NCI-H1436 treated with DMSO at 0.1 percent for 48 hours (cell line): ENCODE measurements around the gene TRIB2.

Experiments used
- DNase-seq: peaks from one replicate; lab custom pipeline; 2025; lab: John Stamatoyannopoulos, UW

Gene TRIB2

GRCh38 chr2:12720754-12721378, 4.1 kb downstream of the TRIB2 start:
- no peak for DNase-seq

DNA sequence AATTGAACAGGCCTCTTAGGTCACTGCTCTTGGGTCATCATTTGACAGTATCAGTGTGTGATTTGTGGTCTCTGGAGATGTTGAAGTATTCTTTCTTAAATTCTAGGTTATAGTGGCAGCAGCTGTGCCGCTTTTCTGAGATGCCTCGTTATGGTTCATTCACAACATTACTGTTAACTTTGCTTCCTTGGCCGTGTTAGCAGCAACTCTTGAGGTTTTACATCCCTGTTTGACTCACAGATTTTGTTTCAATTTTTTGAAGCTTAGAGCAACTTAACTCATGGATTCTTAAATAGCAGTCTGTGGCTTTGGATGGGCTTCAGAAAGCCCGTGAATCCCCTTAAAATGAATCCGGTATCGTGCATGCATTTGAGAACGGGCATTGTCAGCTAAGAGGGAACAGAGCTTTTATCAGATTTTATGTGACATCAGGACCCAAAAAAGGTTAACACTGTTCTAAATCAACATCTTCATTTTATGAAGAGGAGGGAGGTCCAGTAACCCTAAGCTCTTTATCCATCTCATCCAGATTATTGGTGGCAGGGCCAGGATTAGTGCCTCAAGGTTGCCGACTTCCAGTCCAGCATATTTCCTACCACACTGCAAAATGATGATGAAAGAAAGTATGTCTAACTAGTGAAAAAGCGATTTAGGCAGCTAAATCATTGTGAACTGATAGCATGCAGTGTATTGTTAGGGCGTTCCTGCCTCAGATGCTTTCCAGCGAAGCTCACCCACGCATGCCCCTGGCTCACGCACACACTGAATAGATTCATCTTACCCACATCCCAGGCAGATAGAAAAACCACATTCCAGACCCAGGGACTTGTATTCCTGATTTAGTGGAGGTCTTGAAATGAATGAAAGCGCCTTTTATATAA, 5.1 kb downstream of the TRIB2 start:
- DNase-seq, result no peak

- DNase-seq, result no peak
Observed at GRCh38 chr2:12722447-12723316, 5.9 kb downstream of the TRIB2 start.

DNA sequence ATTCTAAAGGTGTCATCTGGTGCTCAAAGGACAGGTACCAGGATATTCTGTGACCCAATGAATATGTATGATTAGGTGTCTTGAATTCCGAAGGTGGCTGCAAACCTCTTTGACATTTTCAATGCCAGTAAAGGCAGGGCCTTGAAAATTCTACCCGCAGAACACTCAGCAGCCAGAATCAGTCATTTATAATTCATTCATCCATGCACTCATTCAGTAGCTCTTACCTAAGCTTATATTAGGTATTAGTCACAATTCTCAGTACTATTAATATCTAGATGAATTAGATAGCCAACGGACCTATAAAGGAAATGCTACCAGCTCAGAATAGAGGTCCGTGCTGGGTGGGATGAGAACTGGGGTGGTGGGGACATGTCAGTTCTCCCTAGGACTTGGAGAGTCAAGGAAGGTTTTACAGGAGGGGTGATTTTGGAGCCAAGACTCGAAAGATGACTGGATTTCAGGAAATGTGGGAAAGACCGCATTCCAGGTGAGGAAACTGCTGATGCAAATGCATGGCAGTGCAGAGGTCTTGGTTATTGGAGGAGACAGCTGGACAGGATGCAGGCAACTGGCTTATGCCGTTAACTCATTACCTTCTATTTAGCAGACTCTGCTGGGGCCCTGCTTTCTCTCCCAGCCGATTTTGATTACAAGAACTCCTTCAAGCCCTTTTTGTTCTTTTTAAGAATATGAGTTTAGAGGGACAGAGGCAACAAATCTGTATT, 7.2 kb downstream of the TRIB2 start:
- DNase-seq, result no peak

- no peak for DNase-seq
Observed at GRCh38 chr2:12725233-12726187, 8.8 kb downstream of the TRIB2 start.

GRCh38 chr2:12726271-12726670, 9.5 kb downstream of the TRIB2 start:
- no peak for DNase-seq

DNA sequence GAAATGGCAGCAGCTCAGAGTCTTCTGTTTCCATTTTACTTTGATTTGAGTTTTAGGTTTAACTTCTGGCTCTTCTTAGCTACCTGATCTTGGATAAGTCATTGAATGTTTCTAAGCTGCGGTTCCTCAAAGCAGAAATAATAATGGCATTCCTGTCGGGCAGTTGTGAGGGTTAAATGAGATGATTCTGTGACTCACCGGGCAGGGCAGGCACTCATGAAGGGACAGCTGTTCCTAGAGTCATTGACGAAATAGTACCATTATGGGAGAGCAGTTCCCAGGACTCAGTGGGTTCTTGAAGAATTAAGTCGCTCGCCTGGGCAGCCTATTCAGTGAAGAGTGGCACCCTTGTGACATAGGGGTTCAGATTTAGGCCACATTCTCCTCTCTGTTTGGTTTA, 10.3 kb downstream of the TRIB2 start:
- no peak for DNase-seq

- no peak for DNase-seq
Observed at GRCh38 chr2:12727641-12728040, 10.9 kb downstream of the TRIB2 start.

DNA sequence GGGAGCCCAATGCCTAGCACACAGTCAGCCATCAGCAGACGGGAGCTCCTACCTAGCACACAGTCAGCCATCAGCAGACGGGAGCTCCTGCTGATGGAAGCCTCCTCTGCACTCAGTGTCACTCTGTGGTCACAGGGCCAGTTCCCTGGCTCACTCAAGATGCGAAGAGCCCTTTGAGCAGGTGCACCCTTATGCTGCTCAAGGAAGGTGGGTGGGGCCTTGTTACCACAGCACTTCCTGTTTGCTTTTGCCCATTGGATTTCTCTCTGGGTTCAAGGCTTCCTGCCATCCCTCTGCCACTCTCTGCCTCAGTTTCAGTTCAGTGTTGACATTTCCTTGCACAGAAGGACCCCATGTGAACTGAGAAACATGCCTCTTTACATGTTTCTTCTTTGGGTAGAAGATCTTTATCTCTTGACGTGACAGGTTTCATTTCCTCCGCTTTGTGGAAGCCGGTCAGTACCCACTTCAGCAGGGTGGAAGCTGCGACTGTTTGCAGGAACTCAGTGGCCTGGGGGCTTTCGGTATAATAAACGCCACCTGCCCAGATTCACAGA, 11.6 kb downstream of the TRIB2 start:
- no peak for DNase-seq

DNA sequence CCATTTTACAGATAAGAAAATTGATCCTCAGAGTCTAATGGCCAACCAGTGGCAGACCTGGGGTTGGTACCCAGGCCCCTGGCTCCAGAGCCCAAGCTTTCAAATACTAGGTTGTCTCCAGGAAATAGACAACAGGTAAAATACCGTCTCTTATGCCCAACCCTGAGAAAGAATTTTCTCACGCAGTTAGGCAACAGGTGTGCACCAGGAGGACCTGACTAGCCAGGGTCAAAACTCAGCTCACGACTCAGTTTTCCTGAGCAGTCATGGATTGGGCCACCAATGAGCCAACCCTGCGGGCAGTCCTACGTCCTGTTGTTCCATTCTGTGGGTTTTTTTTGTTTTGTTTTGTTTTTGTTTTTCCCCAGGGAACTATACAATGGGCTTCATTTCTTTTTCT, 13.5 kb downstream of the TRIB2 start:
- DNase-seq, result no peak

DNA sequence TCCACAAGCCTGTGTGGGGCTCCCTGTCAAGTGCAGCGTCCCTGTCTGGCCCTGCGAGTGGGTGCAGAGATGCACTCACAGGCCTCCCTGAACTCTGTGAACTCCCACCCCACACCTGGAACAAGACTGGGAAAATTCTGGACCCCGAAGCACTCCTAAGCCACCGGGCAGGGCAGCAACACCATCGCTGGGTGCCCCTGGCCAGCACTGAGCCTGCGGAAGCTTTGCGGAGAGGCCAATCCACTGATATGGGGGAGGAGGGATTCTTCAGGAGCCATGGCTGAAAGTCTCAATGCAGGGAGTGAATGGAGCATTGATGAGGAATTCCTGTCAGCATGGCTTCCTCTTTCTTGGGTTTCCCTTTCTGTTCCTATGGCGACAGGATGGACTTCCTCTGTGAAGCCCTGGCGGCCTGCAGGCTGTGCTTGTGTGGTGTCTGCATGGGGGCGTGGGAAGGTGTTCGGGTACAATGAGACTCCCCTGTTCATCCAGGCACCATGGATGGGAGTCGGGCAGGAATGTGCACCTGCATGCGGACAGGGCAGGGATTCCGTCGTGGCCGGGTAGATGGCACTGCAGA, 15.1 kb downstream of the TRIB2 start:
- no peak for DNase-seq

- no peak for DNase-seq
Observed at GRCh38 chr2:12732651-12733050, 15.9 kb downstream of the TRIB2 start.

DNA sequence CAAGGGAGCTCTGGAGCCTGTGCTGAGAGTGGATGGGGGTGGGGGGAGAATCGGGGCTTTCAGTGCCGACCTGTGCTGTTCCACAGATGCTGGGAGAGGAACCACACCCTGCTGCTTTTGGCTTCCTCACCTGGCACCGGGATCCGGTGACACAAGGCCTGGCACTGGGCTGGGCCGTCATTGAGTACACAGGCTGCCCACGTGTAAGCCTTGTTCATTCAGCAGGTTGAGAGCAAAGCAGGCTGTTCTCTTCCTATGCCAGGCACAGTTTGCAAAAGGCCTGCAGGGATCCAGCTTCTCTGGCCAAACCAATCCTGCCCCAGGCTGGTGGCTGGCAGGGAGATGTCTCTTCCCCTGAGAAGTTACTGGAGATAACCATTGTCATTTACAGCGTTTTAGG, 17.1 kb downstream of the TRIB2 start:
- no peak for DNase-seq

- DNase-seq, result no peak
Observed at GRCh38 chr2:12734914-12735654, 18.3 kb downstream of the TRIB2 start.

DNA sequence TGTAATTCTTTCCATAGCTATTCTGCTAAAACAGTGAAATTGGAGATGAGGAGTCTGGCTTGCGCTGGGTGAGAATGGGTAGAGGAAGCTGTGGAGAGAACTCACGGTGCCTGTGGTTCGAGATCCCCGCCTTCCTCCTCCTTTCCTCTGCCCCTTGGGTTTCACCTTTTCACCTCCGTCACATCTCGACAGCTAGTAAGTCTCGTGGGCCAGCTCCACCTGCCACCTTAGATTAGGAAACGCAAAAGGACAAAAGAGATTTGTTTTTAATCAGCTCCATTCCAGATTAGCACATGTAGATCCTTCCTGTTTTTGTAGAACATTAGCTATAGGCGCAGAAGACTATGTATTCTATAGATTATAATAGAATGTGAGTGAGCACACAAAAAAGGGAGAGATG, 20.6 kb downstream of the TRIB2 start:
- no peak for DNase-seq

DNA sequence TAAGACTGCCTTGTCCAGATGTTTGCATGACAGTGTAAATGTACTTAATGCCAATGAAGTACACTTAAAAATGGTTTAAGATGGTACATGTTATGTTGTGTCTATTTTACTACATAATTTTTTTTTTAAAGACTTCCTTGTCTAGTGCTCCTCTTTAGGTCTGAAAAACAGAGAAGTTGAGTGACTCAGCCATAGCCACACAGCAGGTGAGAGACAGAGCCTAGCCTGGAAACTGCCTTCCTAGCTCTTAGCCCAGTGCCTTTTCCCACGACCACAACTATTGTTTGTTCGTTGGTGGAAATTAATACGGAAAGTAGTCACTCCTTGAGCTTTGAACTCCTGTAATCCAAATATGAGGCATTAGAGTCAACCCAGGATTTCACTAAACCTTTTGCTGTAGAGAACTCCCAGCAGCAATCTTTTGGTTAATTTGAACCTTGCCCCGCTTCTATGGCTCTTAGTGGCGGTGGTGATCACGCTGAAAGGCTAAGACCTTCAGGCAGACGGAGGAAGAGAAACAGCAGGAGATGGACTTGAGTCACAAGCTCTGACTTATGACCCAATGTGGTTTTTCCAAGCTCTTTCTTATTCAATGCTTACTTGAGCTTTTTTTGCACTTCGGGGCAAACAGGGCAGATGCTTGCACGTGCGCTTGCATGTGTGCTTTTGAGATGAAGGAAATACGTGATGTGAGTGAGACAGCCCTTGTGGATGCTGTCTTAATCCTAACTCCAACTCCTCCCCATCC, 21.2 kb downstream of the TRIB2 start:
- DNase-seq, result no peak

DNA sequence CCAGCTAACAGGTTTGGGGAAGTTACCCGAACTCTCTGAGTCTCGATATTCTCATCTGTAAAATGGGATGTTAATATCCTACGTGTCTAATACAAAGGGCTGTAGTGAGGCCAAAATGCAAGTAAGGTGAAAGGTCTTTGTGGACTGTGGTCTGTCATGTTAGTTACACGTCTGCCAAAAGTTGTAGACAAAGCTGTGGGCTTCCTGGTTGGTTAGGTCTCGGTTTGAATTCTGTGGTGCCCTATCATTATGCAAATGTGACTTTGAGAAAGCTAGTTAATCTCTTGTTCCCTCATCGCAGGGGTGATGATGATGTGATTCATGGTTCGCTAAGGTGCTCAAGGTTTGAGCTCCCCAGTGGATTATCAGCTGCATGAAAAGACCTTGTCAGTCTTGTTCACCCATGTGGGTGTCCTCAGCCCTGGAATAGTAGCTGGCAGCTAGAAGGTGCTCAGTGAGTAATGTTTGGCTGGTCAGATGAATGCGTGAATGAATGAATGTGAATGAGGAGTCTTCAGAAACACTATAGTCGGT, 23.1 kb downstream of the TRIB2 start:
- DNase-seq, result no peak

GRCh38 chr2:12741380-12741779, 24.6 kb downstream of the TRIB2 start:
- no peak for DNase-seq
